ENCODE measurements around the gene PERM1.

PERM1 gene

GRCh38 chr1:954927-955326 lies 27.0 kb downstream of the PERM1 start:
- DNase-seq (ENCODE audit: insufficient read length, low spot score), result no peak
- no peak for TF ChIP-seq CTCF (IDR thresholded peaks at IDR 0.05; ENCODE audit: insufficient read depth, missing control alignments)
- FAIRE-seq, result no peak

GRCh38 chr1:953524-954320 lies 28.2 kb downstream of the PERM1 start:
- TF ChIP-seq CTCF (IDR thresholded peaks at IDR 0.05; ENCODE audit: insufficient read depth, missing control alignments), result no peak
- DNase-seq (ENCODE audit: insufficient read length, low spot score), result no peak
- FAIRE-seq, result no peak

- DNase-seq (ENCODE audit: insufficient read length, low spot score) (no peak), FAIRE-seq (no peak)
- no peak for TF ChIP-seq CTCF (IDR thresholded peaks at IDR 0.05; ENCODE audit: insufficient read depth, missing control alignments)
Observed at GRCh38 chr1:952603-953002, 29.3 kb downstream of the PERM1 start.

GRCh38 chr1:952201-952600 lies 29.7 kb downstream of the PERM1 start:
- TF ChIP-seq CTCF (IDR thresholded peaks at IDR 0.05; ENCODE audit: insufficient read depth, missing control alignments), result no peak
- DNase-seq (ENCODE audit: insufficient read length, low spot score), result no peak
- no peak for FAIRE-seq

- no peak for FAIRE-seq
- DNase-seq (ENCODE audit: insufficient read length, low spot score), result no peak
- TF ChIP-seq CTCF (IDR thresholded peaks at IDR 0.05; ENCODE audit: insufficient read depth, missing control alignments), result peak; percentile 31
Observed at GRCh38 chr1:951364-951763, 30.5 kb downstream of the PERM1 start.

- no peak for TF ChIP-seq CTCF (IDR thresholded peaks at IDR 0.05; ENCODE audit: insufficient read depth, missing control alignments)
- DNase-seq (ENCODE audit: insufficient read length, low spot score) (no peak), FAIRE-seq (no peak)
Observed at GRCh38 chr1:950881-951280, 31.0 kb downstream of the PERM1 start.

GRCh38 chr1:950268-950667 lies 31.6 kb downstream of the PERM1 start:
- no peak for TF ChIP-seq CTCF (IDR thresholded peaks at IDR 0.05; ENCODE audit: insufficient read depth, missing control alignments)
- FAIRE-seq, result no peak

More at GRCh38 chr1:950268-950667, 31.6 kb downstream of the PERM1 start:
- DNase-seq (ENCODE audit: insufficient read length, low spot score), result no peak

Data from D721Med (cell line).